T follicular helper cell (primary cell): ENCODE data around the gene ZNF462.

Experiments
- DNase-seq: peaks from one replicate; pipeline ENCODE4 v3.0.0-alpha.2; 2020; ENCODE audit warnings: low read depth

The ZNF462 gene

GRCh38 chr9:107005201-107005600 is 142.2 kb downstream of the ZNF462 start:
- DNase-seq, result no peak

- DNase-seq, result no peak
Observed at GRCh38 chr9:107007402-107007801, 144.4 kb downstream of the ZNF462 start.

DNA sequence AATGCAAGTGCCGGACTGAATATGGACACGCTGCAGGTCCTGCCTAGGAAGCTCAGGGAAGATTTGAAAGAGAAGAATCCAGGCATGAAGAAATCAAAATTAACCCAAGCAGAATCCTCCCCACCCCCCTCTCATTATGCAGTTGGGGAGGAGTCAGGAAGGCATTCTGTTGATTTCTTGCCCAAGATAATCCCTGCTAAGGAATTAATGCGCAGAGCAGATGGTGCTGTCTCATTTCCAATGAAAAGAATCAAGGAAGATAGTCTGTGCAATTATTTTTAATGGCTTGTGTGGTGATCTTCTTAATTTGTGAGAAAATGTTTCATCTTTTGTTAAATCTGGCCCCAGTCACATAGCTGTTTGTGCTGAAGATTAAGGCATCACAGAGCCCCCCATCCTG is 145.0 kb downstream of the ZNF462 start:
- no peak for DNase-seq

GRCh38 chr9:107008447-107008846 is 145.5 kb downstream of the ZNF462 start:
- no peak for DNase-seq

- no peak for DNase-seq
Observed at GRCh38 chr9:107016383-107016782, 153.4 kb downstream of the ZNF462 start.

GRCh38 chr9:107018861-107019545 is 156.0 kb downstream of the ZNF462 start:
- no peak for DNase-seq

DNA sequence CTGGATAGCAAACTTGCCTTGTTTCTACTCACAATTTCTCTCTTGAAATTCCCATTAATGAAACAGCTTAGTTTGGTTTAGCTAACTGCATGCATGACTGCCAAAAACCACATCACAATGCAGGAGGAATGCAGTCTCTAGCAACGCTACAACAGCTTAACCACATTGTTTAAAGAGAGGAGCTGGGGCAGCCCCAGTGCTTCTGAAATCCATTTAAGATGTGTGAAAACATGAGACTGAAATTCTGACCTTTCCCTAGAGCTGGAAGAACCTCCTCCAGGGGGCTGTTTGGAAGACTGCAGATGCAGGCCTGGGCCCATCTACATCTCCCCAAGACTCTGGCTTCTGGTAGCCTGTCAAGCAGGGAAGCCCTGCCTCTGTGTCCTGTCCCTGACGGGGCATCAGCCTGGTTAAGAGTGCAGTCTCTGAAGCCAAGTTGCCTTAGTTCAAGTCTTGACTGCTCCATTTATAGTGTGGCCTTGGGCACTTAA is 157.1 kb downstream of the ZNF462 start:
- DNase-seq, result no peak

- no peak for DNase-seq
Observed at GRCh38 chr9:107024193-107024592, 161.2 kb downstream of the ZNF462 start.

DNA sequence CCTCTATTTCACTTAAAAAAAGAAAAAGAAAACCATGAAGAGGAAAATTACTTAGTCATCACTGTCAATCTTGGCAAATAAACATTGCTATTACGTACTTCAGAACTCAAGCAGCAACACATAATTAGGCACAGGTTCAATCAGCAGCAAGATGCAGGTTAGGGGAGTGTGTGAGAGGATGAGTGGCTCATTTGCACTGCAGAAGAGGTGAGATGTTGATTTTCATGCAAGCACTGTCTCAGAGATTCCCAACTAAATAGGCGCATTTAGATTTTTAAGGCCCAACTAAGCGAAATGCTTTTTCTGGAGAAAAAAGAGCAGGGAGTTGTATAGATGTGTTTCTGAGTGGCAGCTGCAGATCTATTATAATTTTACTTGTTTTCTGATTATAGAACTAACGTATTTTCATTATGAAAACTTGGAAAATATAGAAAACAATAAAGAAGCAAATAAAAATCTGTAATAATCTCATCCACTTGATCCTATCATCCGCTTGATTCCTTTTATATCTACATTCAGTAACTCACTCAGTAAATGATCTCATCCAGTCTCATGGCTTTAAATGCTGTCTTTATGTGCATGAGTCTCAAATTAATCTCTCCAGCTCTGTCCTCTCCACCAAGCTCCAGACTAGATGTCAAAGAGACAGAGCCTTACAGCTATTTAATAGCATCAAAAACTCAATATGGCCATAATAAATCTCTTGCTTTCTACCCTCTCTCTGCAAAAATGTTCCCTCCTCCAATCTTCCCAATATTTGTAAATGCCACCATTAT is 162.5 kb downstream of the ZNF462 start:
- no peak for DNase-seq

- no peak for DNase-seq
Observed at GRCh38 chr9:107029146-107029545, 166.2 kb downstream of the ZNF462 start.

GRCh38 chr9:107033966-107034365 is 171.0 kb downstream of the ZNF462 start:
- no peak for DNase-seq

DNA sequence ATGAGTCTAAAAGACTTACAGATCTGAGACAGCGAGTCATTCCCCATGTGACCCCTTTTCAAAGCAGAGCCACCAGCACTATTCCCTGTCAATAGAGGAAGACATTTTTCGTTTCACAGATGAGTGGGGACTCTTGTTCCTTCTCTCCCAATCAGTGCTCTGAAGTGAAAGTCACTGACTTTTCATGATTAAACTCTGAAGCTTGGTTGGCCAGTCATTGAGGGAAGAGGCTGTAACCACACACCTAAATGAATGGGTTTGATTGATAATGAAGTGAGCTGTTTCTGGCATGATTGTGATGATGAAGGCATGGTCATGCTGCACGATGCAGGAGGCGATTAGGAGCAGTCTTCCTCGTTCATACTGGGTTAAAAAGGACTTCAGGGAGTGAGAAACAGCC is 171.9 kb downstream of the ZNF462 start:
- no peak for DNase-seq

DNA sequence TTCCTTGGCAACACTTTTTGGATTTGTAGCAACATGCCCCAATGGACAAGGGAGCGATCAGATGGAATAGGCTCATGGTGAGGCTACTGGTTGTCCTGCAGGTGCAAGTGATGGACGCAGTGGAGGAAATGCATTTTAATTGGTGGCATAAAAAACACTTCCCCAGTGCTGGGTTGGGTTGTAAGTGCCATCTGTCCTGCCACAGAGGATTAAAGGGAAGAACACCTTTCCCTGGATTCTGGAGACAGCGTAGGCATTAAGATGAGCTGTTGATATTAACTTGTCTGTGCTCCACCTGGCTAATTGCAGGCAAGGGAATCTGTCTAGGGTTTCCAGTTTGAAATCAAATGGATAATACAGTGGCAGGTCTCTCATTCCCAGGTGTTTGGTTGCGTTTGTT is 173.4 kb downstream of the ZNF462 start:
- DNase-seq, result no peak

GRCh38 chr9:107039542-107039941 is 176.6 kb downstream of the ZNF462 start:
- DNase-seq, result no peak

DNA sequence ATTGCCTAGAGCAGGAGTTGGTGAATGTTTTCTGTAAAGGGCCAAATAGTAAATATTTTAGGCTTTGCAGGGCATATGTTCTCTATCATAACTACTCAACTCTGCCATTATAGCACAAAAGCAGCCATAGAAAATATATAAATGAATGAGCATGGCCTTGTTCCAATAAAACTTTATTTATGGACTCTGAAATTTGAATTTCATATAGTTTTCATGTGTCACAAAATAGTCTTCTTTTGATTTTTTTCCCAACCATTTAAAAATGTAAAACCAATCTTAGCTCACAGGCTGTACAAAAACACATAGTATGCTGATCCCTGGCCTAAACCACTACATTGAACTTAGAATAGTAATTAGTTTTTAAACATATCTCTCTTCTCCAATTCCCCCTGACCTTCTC is 179.6 kb downstream of the ZNF462 start:
- DNase-seq, result no peak

GRCh38 chr9:107043886-107044285 is 180.9 kb downstream of the ZNF462 start:
- DNase-seq, result no peak

DNA sequence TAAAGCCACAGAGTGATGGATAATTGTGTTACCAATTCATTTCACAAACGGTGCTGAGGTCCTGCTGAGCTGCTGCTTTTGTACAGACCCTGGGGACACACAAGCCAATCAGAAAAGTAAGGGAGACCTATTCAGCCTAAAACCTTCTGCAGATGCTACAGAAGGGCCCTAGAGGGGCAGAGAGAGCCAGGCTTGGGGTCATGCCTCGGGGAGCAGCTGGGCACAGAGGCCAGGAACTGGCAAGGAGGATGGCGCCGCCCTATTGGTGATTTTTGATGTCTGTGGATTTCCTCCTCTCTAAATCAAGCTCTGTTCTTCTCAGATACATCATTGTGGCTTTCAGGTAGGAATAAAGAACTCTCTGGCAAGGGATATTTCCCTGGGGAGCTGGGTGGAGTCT is 181.9 kb downstream of the ZNF462 start:
- no peak for DNase-seq

GRCh38 chr9:107046692-107047091 is 183.7 kb downstream of the ZNF462 start:
- no peak for DNase-seq

- no peak for DNase-seq
Observed at GRCh38 chr9:107049046-107049802, 186.3 kb downstream of the ZNF462 start.

DNA sequence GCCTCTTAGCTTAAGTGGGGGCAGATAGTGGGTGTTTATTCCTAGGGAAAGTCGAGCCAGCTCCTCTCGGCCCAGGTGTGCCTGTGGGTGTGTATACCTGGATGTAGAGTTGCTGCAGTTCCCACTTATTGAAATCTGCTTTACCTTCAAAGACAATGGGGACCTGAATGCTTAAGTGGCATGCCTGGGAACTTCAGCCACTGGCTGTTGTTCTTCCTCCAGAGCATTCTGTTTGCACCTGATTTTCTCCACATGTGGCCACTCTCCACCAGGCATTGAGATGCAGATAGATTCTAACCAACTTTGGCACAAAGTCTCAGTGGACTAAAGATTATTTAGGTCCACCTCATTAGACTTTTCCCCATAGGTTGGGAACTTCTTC is 186.8 kb downstream of the ZNF462 start:
- DNase-seq, result no peak

GRCh38 chr9:107051392-107051791 is 188.4 kb downstream of the ZNF462 start:
- no peak for DNase-seq

DNA sequence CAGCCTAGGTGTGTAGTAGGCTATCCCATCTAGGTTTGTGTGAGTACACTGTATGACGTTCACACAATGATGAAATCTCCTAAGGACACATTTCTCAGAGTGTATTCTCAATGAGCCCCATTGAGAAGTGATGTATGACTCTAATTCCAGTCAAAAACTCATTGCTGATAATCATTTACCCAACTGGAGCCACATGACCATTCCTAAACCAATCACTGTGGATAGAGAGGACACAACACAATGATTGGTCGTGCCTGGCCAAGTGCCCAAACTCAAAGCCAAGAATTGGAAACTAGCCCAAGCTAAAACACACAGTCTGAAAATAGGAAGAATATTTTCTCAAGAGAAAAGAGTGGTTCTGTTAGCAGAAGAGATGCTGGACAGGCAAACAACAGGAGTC is 191.2 kb downstream of the ZNF462 start:
- DNase-seq, result no peak

DNA sequence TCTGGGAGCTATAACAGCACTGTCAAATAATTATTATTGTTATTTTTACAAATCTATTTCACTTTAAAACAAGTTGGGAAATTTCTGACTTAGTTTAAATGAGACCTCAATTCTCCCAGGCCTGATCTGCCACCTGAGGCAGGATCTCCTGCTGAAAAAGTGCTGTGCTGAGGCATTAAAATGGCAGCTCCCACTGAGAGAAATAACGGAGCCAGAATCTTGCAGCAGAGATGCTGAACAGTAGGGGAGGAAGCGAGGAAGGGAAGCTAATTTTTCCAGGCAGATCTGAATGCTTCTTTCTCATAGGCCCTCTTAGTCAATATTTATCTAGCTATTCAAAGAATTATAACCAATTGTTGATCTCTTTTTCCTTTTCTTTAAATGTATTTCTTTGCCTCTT is 196.3 kb downstream of the ZNF462 start:
- DNase-seq, result no peak
